NK-92 (cell line): ENCODE data around the gene WARS2.

Source experiments
- DNase-seq: peaks from one replicate; lab custom pipeline; 2025; ENCODE audit not compliant: unreplicated experiment; lab: John Stamatoyannopoulos, UW

Gene WARS2

DNA sequence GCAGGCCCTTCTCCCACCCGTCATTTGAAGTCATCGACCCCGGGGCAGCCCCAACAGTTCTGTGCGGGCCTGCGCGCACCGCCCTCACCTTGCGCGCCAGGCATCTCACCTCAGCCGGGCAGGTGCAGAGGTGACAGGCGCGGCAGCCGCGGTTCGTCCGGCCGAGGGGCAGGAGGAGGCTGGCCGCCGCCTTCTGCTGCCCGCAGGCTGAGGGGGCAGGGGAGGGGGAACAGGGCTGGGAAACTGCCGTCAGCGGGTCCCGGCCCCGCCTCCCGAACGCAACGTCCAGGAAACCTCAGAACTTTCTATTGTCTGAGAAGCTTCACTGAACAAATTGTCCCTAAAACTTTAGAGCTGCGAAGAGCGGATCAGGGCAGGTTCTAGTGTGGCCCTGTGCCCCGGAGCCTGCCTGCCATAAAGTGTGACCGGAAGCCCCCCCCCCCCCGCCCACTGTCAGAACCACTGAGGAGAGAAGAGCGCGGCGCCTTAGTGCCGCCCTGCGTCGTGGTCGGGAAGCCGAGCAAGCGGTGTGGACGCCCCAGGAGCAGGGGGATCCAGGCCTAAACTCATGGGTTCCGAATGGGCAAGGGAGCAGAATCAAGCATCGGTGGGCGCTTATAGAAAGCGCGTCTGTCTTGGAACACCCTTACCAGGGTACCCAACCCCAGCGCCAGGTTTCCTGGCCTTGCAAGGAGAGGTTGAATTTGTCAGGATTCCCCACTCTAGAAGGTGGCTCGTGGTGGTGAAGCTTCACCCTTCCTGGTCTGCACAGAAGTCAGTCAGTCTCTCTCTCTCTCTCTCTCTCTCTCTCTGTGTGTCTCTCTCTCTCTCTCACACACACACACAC lies 139.0 kb downstream of the WARS2 start:
- DNase-seq: no peak

DNA sequence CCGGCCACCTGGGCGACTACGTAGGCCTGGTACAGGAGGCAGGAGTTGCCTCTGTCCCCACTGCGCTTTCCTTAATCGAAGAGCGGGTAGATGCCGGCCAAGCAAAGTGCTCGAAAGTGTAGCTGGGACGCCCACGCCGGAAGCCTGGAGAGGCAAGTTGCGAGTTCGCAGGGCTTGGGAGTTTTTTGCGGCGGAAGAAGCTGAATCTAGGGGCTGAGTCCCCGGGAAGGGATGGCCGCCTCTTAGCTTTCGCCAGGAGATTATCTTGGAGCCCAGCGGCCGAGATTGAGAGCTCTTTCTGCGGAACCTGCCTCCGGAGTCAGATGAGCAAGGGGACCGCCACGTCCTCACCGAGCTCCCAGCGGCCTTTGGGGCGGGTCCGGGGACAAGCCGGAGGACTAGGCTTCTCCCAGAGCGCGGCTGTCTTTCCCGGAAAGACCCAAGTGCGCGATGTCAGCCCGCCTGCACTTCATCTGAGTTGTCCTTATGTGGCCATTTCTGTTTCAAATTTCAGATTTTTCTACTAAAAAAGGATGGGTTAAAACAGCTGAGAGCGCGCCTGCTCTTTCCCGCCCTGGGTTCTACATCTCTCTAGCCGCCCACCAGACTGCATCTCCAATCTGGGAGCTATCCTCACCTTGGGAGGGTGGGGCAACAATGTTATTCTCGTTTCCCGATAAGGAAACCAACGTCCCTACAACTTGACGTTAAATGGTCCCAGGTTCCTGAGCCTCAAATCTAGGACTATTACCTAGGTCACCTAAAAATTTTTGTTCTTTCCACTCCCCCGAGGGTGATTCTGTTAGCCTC lies 139.9 kb downstream of the WARS2 start:
- no peak for DNase-seq

DNA sequence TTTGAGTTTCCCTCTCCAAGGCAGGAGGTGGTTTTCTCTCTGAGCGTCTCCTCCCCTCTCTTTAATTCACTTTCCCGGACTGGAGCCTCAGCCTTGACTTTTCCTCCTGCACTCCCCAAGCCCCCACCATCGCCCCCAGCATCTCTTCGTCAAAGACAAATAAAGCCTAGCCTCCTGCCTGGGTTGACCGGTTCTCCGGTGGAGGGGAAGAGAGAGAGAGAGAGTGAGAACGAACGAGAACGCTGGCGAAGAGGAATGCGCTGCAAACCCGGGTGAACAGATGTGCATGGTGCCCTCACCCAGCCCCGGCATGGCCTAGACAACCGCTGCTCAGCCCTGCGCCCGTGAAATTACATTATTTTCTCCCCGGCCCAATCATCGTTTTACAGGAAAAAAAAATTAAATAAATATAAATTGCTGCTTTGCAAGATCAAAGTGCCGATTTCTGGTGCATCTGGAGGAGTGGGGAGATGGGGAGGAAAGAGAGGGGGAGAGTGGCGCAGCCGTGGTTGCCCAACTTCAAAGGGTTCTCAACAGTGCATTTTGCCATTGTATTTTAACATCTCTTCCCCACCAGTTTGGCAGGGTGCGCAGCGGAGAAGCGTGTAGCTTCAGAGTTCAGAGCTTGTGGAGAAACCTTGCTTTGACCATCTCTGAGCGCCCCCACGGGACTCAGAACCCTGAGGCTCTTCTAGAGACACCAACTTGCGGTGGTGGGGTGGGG lies 140.9 kb downstream of the WARS2 start:
- no peak for DNase-seq

DNA sequence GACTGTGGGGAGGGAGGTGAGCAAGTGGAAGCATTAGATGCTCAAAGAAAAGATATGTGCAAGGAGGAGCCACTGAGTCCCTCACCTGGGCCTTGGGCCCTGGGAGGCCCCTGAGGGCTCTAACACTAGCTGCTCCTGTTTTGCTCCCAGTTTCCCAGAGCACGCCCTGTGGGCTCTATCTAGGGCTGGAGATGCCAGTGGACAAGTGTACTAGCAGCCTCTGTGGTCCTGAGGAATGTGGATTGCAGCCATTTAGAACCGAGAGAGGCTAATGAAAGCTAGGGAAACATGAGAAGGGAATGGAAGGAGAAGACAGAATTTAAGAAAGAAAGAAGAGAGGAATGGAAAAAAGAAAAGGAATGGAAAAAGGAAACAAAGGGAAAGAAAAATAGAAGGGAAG lies 142.3 kb downstream of the WARS2 start:
- DNase-seq: no peak

DNA sequence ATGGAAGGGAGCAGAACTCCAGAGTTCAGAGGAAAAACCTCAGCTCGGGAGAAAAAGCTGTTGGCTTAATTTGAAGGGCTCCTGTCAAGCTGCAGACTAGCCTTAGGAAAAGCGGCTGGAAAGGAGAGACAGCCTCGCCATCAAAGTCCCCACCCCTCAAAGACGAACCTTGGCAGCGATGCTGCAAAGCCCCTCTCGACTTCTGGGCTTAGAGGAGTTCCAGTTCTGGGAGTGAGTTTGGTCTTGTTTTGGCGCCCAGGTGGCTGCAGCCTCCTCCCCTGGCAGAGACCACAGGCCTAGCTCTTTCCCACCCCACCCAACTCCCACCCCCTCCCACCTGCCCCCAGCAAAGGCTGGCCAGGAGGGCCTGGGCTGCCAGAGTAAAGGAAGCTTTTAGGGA lies 143.2 kb downstream of the WARS2 start:
- no peak for DNase-seq

DNA sequence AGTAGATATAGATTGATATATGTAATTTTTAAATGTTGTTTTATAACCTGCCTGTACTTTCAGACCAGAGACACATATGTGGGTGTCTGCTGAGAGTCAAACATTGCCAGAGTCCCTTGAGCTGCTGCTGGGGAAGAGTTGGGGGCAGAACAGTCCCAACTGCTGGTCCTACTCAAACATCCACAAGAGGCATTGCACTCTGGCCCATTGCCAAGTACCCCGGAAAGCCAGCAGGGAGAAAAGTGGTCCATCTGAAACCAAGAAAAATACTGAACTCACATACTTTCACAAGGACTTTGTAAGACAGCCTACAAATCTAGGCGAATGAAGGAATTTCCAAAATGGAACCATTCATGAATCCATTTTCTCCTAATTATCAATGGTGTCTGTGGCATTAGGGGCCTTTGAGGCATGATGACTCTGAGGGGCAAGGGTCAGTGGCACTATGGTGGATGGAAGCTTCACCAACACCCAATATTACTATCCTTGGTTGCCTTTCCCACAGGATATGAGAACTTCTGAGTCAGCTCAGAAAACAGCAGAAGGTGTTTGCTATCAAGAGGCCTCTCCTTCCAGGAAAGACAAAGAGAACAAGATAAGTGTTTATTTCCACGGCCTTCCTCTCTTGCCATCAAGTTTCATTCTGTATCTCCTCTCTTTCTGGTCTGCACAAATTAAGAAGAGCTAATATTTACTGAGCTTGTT lies 145.0 kb downstream of the WARS2 start:
- no peak for DNase-seq

DNA sequence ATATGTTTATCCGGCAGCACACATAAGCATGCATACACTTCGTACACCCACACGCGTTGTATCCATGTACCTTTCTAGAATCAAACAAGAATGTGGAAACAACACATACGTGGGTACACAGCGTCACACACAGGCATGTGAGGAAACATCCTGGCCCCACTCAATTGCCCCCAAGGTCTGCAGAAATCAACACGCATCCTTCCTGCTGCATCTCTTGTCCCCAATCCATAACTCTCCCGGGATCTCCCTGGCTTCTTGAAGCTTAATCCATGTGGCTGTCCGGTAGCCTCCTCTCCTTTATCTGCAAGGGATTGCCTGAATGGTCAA lies 146.8 kb downstream of the WARS2 start:
- DNase-seq: no peak

DNA sequence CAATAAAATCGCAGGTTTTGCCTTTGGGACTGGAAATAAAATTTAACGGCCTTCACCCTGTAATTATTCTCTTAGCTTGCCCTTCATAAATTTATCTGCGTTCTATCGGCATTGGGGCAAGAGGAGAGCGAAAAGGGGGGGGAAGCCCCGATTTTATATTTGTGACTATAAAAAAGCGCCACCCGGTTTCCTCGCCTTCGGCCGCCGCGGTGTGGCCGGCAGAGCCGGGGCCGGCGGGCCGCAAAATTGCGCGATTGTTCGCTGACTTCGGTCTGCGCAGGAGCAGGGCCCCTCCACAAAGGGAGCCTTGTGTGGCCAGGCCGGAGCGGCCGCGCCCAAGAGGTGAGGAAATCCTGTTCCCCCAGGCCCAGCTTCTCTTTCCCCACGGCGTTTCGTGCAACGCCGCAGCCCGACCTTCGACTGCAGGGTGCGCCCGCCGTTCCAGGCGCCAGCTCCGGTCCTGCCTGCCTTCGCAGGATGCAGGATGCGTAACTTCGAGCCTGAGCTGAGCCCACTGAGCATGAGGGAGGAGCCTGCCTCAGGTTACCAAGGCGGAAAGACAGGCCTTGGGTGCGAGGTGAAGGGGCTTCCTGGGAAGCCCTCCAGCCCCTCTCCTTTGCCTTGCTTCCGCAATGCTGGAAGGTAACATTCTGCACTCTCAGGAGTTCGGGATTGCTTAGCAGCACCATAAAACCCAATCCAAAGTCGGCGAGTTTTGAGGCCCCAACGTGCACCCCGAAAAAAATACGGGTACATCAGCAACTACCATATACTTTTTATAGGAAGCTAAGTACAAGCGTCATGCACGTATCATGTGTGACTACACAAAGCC lies 147.4 kb downstream of the WARS2 start:
- no peak for DNase-seq

DNA sequence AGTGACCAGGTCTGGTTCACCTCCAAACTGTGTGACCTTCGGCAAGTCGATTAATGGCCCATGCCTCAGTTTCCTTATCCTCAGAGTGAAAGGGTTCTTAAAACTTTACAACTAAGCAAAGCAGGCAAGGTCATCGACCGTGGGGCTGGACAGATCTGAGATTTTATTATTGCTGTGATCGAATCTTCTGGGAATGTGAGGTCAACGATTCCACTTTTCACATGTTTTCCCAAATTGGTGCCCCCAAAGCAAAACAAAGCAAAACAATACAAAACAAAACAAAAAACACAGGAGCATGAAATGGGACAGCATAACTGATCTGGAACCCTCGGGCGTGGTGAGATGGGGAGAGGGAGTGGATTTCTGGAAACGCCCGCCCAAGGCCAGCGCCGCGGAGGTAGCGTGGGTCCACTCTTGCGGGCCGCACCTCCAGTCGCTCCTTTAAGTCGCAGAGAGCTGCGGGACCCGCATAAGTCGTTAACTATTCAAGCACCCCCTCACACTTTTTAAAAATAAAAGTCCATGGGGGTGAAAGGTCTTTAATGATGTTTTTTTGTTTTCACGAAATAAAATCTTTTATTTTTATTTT lies 148.1 kb downstream of the WARS2 start:
- no peak for DNase-seq

DNA sequence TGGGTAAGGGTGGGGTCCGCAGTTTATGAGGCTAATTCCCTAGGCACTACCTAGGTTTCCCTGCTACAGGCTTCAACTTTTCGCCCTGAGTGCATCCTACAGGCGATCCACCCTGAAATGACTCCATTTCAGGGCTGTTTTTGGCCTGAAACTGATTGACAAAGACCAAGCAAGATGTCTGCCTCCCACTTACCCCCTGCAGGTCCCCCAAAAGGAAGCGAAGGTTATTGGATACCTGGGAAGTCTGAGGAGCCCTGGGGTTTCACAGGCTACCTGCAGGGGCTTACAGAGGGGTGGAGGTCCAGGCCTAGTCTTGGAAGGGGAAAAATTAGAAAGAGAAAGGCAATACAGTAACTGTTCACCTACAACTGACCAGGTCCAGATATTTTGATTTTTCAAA lies 149.0 kb downstream of the WARS2 start:
- no peak for DNase-seq

DNA sequence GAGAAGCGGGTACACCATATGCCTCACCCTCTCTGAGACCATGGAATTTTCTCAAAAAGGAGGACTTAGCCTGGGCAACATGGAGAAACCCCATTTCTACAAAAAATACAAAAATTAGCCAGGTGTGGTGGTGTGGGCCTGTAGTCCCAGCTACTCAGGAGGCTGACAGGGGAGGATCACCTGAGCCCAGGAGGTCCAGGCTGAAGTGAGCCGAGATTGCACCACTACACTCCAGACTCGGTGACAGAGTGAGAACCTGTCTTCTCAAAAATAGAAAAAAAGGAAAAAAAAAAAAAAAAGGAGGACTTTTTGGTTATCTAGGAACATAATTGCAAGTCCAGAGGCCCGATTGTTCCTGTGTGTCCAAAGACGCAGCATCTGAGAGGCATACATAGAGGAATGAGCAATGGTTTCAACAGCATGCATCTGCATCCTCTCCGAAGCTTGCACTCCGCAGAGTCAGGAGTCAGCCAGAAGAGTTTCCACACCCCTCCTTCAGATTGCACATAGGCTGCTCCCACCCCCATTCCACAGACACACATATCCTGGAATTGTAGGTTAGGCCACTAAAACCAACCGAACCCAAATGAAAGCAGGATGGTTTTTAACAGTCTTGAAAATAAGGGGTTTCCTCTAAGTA lies 149.8 kb downstream of the WARS2 start:
- DNase-seq: no peak

DNA sequence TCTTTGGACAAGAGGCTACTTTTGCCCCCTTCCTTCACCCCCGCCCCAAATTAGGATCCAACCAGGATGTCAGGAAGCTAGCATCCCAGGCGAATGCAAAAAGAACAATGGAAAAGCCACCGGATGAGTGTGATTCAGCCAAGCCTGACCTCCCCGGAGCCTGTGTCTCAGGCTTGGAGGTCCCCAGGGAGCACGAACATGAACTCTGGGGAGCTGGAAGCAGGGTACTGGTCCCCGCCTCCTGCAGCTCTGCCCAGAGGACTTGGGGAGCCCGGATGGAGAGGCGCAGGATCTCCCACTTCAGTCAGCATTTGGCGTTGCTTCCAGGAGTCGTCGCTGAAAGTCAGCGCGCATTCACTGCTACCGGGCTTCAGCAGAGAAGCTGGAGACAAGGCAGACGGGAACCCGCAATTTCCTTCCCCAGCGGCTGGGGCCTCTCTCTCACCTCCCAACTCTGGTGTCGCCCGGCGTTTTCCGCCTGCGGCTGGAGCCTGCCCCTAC lies 150.5 kb downstream of the WARS2 start:
- DNase-seq: no peak

DNA sequence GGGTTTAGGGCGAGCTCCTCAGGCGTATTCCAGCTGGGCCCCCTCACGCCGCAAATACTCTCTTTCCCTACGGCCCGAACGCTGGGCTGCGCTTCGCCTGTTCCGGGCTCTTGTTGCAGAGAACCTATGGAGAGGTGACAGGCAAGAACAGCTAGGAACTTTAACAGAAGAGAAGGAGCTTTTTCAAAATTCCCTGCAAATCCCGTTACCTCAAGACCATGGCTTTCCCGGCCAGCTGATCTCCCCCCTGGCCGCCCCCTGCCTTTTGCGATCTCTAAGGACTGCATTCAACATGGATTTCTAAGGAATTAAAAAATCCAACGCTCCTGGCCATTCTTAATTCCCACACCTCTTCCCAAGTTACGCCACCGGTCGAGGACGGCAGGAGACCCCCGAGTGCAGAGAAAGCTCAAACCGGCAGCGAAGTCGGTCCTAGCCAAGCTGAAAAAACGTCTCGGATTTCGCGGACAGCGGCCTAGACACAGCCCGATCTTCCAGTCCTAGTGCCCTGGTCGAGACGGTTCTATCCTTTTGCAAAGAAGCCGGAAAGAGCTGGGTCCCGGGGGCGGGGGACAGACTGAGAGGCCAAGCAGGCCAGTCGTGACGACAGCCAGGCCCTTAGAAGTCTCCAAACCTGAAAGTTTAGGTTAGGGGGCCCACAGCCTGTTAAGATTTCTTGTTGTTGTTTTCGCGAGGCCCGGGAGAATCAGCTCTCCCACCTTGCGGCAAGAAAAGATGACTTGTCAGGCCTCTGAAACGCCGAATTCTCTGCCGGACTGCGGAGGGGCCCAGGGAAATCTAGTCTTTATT lies 151.2 kb downstream of the WARS2 start:
- no peak for DNase-seq

DNA sequence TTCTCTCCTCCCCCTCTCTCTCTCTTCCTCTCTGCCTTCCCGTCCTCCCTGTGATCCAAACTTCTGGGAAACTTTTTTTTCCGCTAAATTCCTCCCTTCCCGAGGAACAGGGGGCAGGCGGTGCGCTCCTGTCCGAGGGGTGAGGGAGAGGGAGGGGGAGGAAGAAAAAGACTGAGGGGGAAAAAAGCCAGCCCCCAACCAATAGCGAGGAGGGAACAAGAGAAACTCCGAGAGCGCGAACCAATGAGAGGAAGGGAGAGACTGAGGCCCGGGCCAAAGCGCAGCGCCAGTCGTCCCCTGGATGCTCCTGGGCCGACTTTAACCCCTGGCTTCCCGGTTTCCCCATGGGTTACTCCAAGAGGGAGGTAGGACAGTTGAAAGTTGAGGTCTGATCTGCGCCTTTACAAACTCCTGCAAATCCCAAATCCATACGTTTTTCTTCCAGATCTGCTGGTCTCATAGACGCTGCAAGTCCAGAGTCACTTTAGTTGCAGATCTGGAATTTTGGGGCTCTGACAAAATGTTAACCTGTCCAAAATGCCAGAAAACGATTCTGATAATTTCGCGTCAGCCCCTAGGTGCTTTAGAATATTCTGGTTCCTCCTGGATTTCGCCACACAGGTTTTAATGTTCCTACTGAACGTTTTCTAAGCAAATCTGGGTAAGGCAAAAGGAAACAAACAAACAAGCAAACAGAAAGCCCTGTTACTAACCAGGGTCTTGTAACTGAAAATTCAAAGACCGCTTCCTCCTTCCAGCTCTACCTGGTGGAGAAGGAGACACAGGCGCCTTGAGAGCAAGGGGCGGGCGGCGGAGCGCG lies 152.1 kb downstream of the WARS2 start, which contains the start of gene TBX15:
Gene TBX15, minus strand, starts transcription at position 158 of the 820 bp plus-strand sequence. CDS start 548 bp downstream, outside the sequence.
- DNase-seq: no peak

DNA sequence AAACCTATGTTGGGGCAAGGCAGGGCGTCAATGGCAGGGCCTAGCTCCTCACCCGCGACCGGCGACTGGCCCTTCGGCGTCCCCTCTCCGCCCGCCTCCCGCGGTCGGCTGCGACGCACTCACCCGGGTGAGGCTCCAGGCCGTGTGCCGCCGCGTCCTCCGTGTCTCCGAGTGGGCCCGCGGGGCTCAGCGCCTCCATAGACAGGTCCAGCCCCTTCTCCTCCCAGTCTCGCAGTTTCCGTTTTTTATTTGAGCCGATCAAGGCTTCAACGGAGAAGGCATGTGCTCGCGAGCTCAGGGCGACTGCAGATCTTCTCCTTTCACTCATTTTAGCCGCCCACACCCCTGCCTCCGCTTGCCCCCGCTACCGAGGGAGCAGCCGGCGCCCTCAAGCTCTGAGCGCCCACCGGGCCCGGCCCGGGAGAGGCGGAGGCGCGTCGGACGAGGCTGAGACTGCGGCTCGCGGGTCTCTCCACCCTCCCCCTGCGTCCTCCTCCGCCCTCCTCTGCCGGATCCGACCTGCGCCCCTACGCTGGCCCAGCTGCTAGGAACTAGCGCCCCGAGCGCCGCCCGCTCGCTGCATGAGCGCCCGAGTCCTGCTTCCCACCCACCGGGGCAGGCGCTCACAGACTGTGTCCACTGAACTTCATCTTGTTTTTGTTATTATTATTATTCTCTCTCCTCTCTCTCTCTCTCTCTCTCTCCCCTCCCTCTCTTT lies 152.8 kb downstream of the WARS2 start:
- no peak for DNase-seq

DNA sequence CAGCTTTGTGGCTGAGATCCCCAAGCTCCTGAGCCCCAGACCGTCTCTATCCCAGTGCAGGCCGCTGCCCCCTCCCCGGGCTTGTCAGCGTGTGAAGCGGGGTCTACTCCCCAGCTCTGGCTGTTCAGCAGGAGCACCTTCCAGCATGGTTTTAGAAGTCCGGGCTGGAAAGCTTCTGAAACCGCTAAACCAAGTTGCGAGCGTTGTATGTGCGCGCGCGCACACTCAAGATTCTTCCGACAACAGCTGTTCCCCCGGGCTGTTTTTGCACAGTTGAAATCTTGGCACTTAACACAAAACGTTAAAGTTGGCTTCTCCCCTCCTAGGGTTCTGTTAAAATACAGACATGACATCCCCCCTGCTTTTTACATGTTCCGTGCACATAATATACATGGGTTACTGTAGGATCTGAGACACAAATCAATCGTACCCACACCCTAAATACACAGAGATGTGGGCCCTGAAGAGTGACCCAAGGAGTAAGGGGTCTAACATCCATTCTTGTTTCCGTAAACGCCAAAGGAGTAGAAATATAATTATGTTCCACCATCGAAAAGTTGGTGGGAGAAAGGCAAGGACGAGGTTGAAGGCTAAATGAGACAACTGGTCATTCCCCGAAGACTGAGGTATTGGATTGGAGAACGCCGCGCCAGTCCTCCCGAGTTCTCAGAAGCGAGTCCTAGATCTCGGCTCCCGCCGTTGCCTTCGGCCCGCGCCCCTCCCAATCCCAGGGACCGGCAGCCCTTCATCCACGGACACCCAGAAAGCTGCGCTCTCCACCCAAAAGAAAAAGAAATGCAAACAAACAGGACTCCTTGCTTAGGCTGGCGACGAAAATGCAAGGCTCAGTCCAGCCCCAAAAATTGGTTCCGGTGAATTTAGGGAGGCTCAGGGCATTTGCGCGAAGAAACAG lies 153.6 kb downstream of the WARS2 start:
- DNase-seq: no peak
